Fibroblast of lung (primary cell): ENCODE results near the gene SLC17A4. TPM values are rescaled to one million over a fixed set of nuclear protein-coding genes. Genes with fewer than 3 reads are reported as not detected.

Experiments used
- DNase-seq, 2 donors: peaks; one replicate each; pipeline versions ENCODE4 v3.0.0 to v3.0.0-alpha.2; 2010; ENCODE audit warnings: low read depth in 2 of 2
- H2AFZ ChIP-seq: 2 replicates; pipeline ENCODE4 v1.5.1; 2012; ENCODE audit warnings: low read length, control low read depth, inconsistent platforms
- H3K27ac ChIP-seq: 2 replicates; pipeline ENCODE4 v1.5.1; 2011; ENCODE audit warnings: low read length, control low read depth; ENCODE audit not compliant: insufficient read depth
- H3K27me3 ChIP-seq: 2 replicates; pipeline ENCODE4 v1.5.1; 2011; ENCODE audit warnings: mild to moderate bottlenecking, low read length; ENCODE audit not compliant: control insufficient read depth, insufficient read depth
- H3K36me3 ChIP-seq: 2 replicates; pipeline ENCODE4 v1.5.1; 2011; ENCODE audit warnings: low read length; ENCODE audit not compliant: control insufficient read depth, insufficient read depth
- H3K4me1 ChIP-seq: 2 replicates; pipeline ENCODE4 v1.5.1; 2011; ENCODE audit warnings: low read length; ENCODE audit not compliant: control insufficient read depth, insufficient read depth; ENCODE audit errors: extremely low read depth
- H3K4me2 ChIP-seq: 2 replicates; pipeline ENCODE4 v1.5.1; 2011; ENCODE audit warnings: low read length, control low read depth; ENCODE audit not compliant: insufficient read depth; ENCODE audit errors: extremely low read depth
- H3K4me3 ChIP-seq, 4 experiments: fragments of 200-600 bp in 1 of 4; sonication (generic) in 1 of 4; replicated peaks in 1 of 4; 2 replicates each; pipeline ENCODE4 v1.5.1; 2011 to 2016; ENCODE audit warnings: low read length in 4 of 4, low read depth in 3 of 4, mild to moderate bottlenecking in 3 of 4, control low read depth in 2 of 4, inconsistent platforms in 1 of 4, mixed read lengths in 1 of 4; ENCODE audit not compliant: insufficient read depth in 1 of 4; ENCODE audit errors: control extremely low read depth in 1 of 4
- H3K79me2 ChIP-seq: 2 replicates; pipeline ENCODE4 v1.5.1; 2012; ENCODE audit warnings: mild to moderate bottlenecking, low read length, inconsistent platforms; ENCODE audit not compliant: control insufficient read depth, insufficient read depth
- H3K9ac ChIP-seq: 2 replicates; pipeline ENCODE4 v1.5.1; 2011; ENCODE audit warnings: mild to moderate bottlenecking, low read length, control low read depth; ENCODE audit not compliant: insufficient read depth
- H3K9me3 ChIP-seq: 2 replicates; pipeline ENCODE4 v1.5.1; 2012; ENCODE audit warnings: low read depth, low read length; ENCODE audit not compliant: control insufficient read depth, insufficient read depth
- H4K20me1 ChIP-seq: 2 replicates; pipeline ENCODE4 v1.5.1; 2011; ENCODE audit warnings: low read length; ENCODE audit not compliant: control insufficient read depth, insufficient read depth; ENCODE audit errors: extremely low read depth
- CTCF ChIP-seq, 2 donors: IDR thresholded peaks in 1 of 2; conservative IDR thresholded peaks in 1 of 2; 1 replicate in 1 of 2; 2 replicates in 1 of 2; pipeline ENCODE4 v1.5.1; 2011 to 2012; ENCODE audit warnings: low read length in 2 of 2, control low read depth in 1 of 2, inconsistent platforms in 1 of 2, low read depth in 1 of 2, mild to moderate bottlenecking in 1 of 2
- EZH2 ChIP-seq: IDR thresholded peaks from 2 replicates; pipeline ENCODE4 v1.5.1; 2012; ENCODE audit warnings: low read length, control low read depth, mild to moderate bottlenecking; ENCODE audit errors: missing control alignments
- polyA plus RNA-seq, 2 donors: library from polyadenylated mRNA; depleted of rRNA in 1 of 2; stranded (reverse) in 1 of 2; unstranded in 1 of 2; fragments of >200 nt; gene quantifications; 2 replicates each; pipeline ENCODE4 v1.2.1, GENCODE V29; 2011 to 2012; ENCODE audit warnings: missing spikeins in 1 of 2
- total RNA-seq: library from RNA; depleted of rRNA; stranded (reverse); fragments of >200 nt; gene quantifications from 2 replicates; pipeline ENCODE4 v1.2.1, GENCODE V29; 2014

Gene SLC17A4
- total and polyA plus RNA-seq, 2 donors (not counting 1 experiment from before 2014, with no cell fraction given), result not detected

GRCh38 chr6:25801436-25801835 is 46.9 kb downstream of the SLC17A4 start:
- Histone ChIP-seq H3K9me3 (no peaks in the 10 kb centered on the region), H3K9ac (no peak overlapping the region), H3K27me3 (no peaks in the 10 kb centered on the region), H3K27ac (no peak overlapping the region), H3K4me3 (no peak overlapping the region), H3K36me3 (no peaks in the 10 kb centered on the region), H2AFZ (no peak overlapping the region), H3K4me1 (no peaks in the 10 kb centered on the region), H3K4me2 (no peak overlapping the region), H3K79me2 (no peaks in the 10 kb centered on the region), H4K20me1 (no peaks in the 10 kb centered on the region)
- no peak for TF ChIP-seq EZH2
- TF ChIP-seq CTCF (conservative IDR thresholded peaks at IDR 0.05 in 1 of 2, IDR thresholded peaks at IDR 0.05 in 1 of 2; ENCODE audit: low read depth in 1 of 2, low read length in 2 of 2), result no peak
- DNase-seq, result no peak

DNA sequence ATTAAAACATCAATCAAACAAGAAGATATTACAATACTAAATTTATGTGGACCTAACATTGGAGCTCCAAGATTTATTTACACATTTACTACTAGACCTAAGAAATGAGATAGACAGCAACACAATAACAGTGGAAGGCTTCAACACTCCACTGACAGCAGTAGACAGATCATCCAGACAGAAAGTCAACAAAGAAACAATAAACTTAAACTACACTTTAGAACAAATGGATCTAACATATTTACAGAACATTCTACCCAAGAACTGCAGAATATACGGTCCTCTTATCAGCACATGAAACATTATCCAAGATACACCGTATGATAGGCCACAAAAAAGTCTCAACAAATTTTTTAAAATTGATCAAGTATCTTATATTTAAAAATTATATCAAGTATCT is 50.3 kb downstream of the SLC17A4 start:
- TF ChIP-seq CTCF (conservative IDR thresholded peaks at IDR 0.05 in 1 of 2, IDR thresholded peaks at IDR 0.05 in 1 of 2; ENCODE audit: low read depth in 1 of 2, low read length in 2 of 2) (no peak), EZH2 (no peak)
- Histone ChIP-seq H3K4me3 (no peak overlapping the region), H4K20me1 (no peaks in the 10 kb centered on the region), H3K27me3 (no peaks in the 10 kb centered on the region), H2AFZ (no peak overlapping the region), H3K4me2 (no peak overlapping the region), H3K9ac (no peak overlapping the region), H3K4me1 (no peaks in the 10 kb centered on the region), H3K79me2 (no peaks in the 10 kb centered on the region), H3K27ac (no peak overlapping the region), H3K36me3 (no peaks in the 10 kb centered on the region), H3K9me3 (no peaks in the 10 kb centered on the region)
- DNase-seq, result no peak

- H2AFZ ChIP-seq, result no peak overlapping the region
- no peaks in the 10 kb centered on the region for H3K36me3 ChIP-seq
- no peak for TF ChIP-seq EZH2
- TF ChIP-seq CTCF (conservative IDR thresholded peaks at IDR 0.05 in 1 of 2, IDR thresholded peaks at IDR 0.05 in 1 of 2; ENCODE audit: low read depth in 1 of 2, low read length in 2 of 2), result no peak
- no peaks in the 10 kb centered on the region for H3K4me1 ChIP-seq
- no peak overlapping the region for H3K4me2 ChIP-seq
- H3K27me3 ChIP-seq, result no peaks in the 10 kb centered on the region
- H3K79me2 ChIP-seq, result no peaks in the 10 kb centered on the region
- no peak overlapping the region for H3K27ac ChIP-seq
- H4K20me1 ChIP-seq, result no peaks in the 10 kb centered on the region
- no peak overlapping the region for H3K9ac ChIP-seq
- H3K4me3 ChIP-seq, result no peak overlapping the region
- no peak for DNase-seq
- H3K9me3 ChIP-seq, result no peaks in the 10 kb centered on the region
These were observed 60.7 kb downstream of the SLC17A4 start for GRCh38 chr6:25815194-25815593.
